Raji (cell line): Measurements from ENCODE around the gene TRIM42.

Experiments used
- POLR2A ChIP-seq: IDR thresholded peaks from 2 replicates; pipeline ENCODE4 v1.6.1; 2011; ENCODE audit warnings: low read depth, low read length, control low read depth; ENCODE audit not compliant: insufficient read depth

Gene TRIM42

GRCh38 chr3:140677764-140678163 lies at the start of gene TRIM42:
Gene TRIM42 (plus strand): TSS chr3:140678064. CDS start chr3:140678230, 166 bp downstream.
- no peak for TF ChIP-seq POLR2A

GRCh38 chr3:140628606-140629005 lies 49.3 kb upstream of the TRIM42 start:
- TF ChIP-seq POLR2A: no peak

- TF ChIP-seq POLR2A: no peak
Measured at GRCh38 chr3:140629357-140630137, 48.3 kb upstream of the TRIM42 start.

GRCh38 chr3:140630366-140630765 lies 47.5 kb upstream of the TRIM42 start:
- TF ChIP-seq POLR2A: no peak

- TF ChIP-seq POLR2A: no peak
Measured at GRCh38 chr3:140630866-140631265, 47.0 kb upstream of the TRIM42 start.

- no peak for TF ChIP-seq POLR2A
Measured at GRCh38 chr3:140635276-140635675, 42.6 kb upstream of the TRIM42 start.

- TF ChIP-seq POLR2A: no peak
Measured at GRCh38 chr3:140636406-140637138, 41.3 kb upstream of the TRIM42 start.

GRCh38 chr3:140651287-140651686 lies 26.6 kb upstream of the TRIM42 start:
- no peak for TF ChIP-seq POLR2A

GRCh38 chr3:140655678-140656077 lies 22.2 kb upstream of the TRIM42 start:
- no peak for TF ChIP-seq POLR2A

GRCh38 chr3:140664111-140664510 lies 13.8 kb upstream of the TRIM42 start:
- no peak for TF ChIP-seq POLR2A

- TF ChIP-seq POLR2A: no peak
Measured at GRCh38 chr3:140682586-140682985, 4.7 kb downstream of the TRIM42 start.

- TF ChIP-seq POLR2A: no peak
Measured at GRCh38 chr3:140686128-140686527, 8.3 kb downstream of the TRIM42 start.

- TF ChIP-seq POLR2A: no peak
Measured at GRCh38 chr3:140686948-140687347, 9.1 kb downstream of the TRIM42 start.

- no peak for TF ChIP-seq POLR2A
Measured at GRCh38 chr3:140695361-140696061, 17.6 kb downstream of the TRIM42 start.

- no peak for TF ChIP-seq POLR2A
Measured at GRCh38 chr3:140699516-140700231, 21.8 kb downstream of the TRIM42 start.
